Measurements from ENCODE around the gene SFTA2.
"Not testable (repeated sequence)": the region's sequence is repeated elsewhere in the genome, so short reads cannot be mapped to it uniquely, and the experiment has no call there.

SFTA2 gene

DNA sequence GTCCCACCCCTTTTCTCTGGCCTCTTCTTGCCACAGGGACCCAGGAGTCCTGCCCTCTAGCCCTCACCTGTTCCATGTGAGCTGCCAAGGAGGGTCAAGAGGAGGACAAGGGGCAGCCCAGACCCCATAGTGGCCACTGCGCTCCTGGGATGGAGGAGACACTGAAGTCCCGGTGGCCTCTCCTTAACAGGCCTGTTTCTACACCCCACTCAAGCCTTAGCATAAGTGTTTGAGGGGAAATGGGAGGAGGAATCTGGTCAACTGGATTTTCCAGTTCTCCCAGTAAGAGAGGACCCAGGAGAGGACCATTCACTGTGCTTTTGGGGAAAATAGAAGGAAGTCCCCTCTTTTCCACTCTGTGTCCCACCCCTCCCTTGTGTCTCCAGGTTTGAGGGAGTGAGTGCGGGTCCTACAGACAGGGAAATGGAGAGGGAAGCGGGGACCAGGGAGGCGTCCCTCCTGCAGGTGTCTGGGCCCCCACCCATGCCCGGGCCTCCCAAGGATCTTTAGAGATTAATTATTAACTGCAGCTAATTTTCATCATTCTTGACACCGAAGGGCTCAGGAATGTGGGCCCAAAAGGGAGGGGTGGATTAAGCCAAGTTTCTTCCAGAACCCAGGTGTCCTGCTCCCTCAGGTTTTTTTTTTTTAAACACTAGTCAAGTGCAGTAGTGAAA is at the start of gene SFTA2:
Gene SFTA2 (minus strand): TSS at position 202 of the 677 bp plus-strand sequence. CDS start 74 bp downstream, at position 128.
- in situ Hi-C loops (cut with MboI; ENCODE audit: low sequenced_read_pairs), result no loop called here

DNA sequence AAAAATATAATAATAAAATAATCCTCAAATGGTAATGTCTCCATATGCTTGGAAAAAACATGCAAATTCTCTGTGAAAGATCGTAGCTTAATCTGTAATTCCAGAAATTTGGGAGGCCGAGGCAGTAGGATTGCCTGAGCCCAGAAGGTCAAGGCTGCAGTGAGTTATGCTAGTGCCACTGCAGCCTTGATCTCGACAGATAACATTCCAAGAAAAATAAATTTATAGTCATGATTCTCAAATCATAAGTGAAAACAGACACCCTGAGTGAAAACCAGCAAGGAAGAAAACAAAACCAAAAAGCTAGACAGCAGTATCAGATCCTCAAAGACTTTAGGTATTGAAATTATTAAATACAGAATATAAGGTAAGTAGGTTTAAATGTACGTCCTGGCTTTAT is 47.7 kb upstream of the SFTA2 start:
- in situ Hi-C loops (cut with MboI; ENCODE audit: low sequenced_read_pairs), result no loop called here

GRCh38 chr6:30979141-30979540 is 47.2 kb upstream of the SFTA2 start:
- in situ Hi-C loops (cut with MboI; ENCODE audit: low sequenced_read_pairs), result no loop called here

DNA sequence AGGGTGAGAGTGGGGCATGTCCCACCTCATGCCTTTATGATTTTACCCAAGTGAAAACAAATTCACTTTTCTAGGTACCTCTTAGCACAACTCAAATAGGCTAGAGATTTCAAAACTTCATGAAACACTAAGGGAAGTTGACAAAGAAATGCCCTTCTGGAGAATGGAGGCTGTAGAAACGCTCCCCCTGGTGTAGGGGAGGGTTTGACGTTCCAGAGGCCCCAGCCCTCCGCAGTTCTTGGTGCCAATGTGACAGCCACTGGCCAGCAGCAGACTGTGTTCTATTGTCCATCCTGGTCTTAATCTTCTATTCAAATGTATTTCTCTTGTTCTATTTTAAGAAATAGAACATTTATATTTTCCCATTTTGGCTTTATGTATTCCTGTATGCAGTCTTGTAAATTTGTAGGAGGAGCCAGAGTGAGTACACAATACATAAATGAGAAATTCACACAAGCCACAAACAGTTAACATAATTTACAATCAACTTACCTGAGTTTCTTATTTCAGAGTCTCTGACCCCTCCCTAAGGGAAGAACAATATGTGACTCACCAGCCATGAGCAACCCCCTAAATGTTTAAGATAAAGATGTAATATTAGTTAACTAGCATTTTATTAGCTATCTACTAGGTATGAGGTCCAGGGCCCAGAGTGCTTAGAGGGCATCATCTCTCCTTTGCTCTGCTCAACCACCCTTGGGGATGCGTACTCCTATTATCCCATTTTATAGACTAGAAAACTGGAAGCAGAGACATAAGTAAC is 42.7 kb upstream of the SFTA2 start:
- in situ Hi-C loops (cut with MboI; ENCODE audit: low sequenced_read_pairs), result no loop called here

GRCh38 chr6:30972816-30973215 is 40.8 kb upstream of the SFTA2 start:
- in situ Hi-C loops (cut with MboI; ENCODE audit: low sequenced_read_pairs), result no loop called here

DNA sequence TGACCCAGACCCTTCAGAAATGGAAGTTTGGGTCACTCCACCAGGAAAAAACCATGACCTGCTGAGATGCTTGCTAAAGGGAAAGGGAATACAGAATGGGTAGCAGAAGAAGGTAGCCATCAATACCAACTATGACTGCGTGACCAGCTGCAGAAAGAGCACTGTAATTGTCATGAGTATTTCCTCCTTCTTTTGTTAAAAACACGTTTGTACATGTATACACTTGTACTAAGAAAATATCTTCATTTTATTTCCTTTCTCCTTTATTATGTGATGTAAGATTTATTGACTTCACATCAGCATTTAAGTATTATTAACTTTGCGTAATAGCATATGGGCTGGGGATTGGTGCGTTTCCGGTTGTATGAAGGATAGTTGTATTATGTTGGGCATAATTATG is 39.0 kb upstream of the SFTA2 start:
- in situ Hi-C loops (cut with MboI; ENCODE audit: low sequenced_read_pairs), result no loop called here

- in situ Hi-C loops (cut with MboI; ENCODE audit: low sequenced_read_pairs), result not testable (repeated sequence)
Observed at GRCh38 chr6:30969171-30969570, 37.2 kb upstream of the SFTA2 start.

DNA sequence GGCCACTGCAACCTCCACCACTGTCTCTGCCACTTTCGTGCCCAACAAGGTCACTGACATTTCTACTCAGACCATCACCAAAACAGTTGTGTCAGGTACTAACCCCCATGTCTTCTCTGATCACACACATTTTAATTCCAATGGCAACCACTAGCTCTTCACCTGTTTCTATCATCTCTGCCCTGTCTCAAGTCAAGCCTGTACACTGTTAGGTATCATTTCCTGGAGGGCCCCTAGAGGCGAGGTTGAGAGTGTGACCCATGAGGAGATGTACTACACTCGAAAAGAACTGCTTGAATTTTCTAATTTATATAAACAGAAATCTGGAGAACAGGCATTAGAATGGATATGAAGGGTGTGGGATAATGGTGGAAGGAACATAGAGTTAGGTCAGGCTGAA is 34.2 kb upstream of the SFTA2 start:
- in situ Hi-C loops (cut with MboI; ENCODE audit: low sequenced_read_pairs), result no loop called here

- in situ Hi-C loops (cut with MboI; ENCODE audit: low sequenced_read_pairs), result no loop called here
Observed at GRCh38 chr6:30965140-30965601, 33.2 kb upstream of the SFTA2 start.

DNA sequence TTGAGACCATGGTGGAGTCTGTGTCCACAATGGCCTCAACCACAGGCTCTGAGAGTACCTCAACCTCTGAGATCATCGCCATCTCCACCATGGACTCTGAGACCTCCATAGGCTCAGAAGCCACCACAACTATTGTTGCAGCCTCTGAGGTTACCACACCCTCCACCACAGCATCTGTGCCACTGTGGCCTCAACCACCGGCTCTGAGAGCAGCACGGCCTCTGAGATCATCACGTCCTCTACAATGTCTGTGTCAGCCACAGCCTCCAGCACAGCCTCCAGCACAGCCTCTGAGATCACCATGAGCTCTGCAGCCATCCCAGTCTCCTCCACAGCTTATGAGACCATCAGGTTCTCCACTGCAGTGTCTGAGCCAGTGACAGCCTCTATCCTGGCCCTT is 32.1 kb upstream of the SFTA2 start:
- in situ Hi-C loops (cut with MboI; ENCODE audit: low sequenced_read_pairs), result no loop called here

DNA sequence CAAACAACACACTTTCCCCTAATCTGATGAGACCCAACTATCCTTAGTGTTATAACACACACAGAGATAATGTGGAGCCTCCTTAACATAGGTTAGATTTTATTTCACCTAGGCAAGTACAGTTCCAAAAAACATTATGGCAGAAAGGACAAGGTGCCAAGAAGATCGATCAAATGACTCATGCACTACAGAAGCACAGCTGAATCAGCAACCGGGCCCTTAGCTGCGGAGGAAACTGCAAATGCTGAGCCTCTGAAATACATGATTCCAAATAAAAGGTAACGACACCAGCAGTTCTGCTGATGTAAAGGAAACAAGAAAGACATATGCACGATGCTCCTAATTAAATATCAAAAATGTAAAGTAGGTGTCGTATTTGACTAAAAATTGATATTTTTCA is 31.7 kb upstream of the SFTA2 start:
- in situ Hi-C loops (cut with MboI; ENCODE audit: low sequenced_read_pairs), result no loop called here

GRCh38 chr6:30962716-30963115 is 30.7 kb upstream of the SFTA2 start:
- in situ Hi-C loops (cut with MboI; ENCODE audit: low sequenced_read_pairs), result no loop called here

GRCh38 chr6:30960907-30961673 is 29.1 kb upstream of the SFTA2 start:
- in situ Hi-C loops (cut with MboI; ENCODE audit: low sequenced_read_pairs), result no loop called here

DNA sequence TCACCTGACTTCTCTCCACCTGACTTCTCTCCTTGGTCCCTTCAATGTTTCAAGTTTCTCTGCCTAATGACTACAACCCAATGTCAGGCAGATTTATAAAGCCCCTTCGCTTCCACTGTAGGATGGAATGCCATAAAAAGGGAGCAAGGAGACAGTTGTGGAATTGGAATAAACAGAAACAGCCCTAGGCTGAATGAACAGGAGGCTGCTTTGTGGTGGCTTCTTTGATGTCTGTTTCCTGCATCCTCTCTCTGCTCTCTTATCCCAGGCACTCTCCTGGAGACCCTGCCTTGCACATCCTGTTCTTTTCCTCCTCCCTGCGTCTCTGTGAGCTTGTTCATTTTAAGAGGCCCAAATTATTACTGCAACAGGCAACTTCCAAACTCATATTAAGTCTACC is 25.7 kb upstream of the SFTA2 start:
- in situ Hi-C loops (cut with MboI; ENCODE audit: low sequenced_read_pairs), result no loop called here

DNA sequence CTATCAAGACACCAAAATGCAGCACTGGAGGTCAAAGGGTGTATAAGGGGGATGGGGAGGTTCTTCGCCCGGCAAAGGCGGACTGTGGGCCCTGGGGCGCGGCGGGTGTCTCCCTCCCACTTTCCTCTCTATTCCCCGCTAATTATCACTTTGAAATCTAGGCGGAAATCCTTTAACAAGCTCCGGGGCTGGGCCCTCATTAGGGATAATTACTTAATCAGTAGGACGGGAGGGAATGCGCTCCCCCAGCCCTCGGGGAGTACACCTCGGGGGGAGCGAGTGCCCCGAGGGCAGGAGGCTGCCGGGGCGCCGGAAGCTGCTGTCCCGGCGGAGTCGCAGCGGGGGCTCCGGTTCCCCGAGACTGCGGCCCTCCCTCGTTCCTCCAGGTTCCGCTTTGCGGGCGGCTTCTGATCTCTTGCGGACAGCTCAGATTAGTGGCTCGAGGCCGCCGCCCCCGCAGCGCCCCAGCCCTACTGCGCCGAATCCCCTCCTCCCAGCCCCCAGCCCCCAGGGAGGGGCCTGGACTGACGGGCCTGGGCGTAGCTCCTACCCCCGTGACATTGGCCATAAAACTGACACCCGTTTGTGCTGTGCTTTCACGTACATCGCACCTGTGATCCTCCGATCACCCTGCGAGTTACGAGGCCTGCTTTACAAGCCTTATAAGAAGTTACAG is 23.5 kb upstream of the SFTA2 start:
- in situ Hi-C loops (cut with MboI; ENCODE audit: low sequenced_read_pairs), result no loop called here

- in situ Hi-C loops (cut with MboI; ENCODE audit: low sequenced_read_pairs), result no loop called here
Observed at GRCh38 chr6:30954631-30955366, 22.8 kb upstream of the SFTA2 start.

- in situ Hi-C loops (cut with MboI; ENCODE audit: low sequenced_read_pairs), result no loop called here
Observed at GRCh38 chr6:30951907-30952469, 20.0 kb upstream of the SFTA2 start.

DNA sequence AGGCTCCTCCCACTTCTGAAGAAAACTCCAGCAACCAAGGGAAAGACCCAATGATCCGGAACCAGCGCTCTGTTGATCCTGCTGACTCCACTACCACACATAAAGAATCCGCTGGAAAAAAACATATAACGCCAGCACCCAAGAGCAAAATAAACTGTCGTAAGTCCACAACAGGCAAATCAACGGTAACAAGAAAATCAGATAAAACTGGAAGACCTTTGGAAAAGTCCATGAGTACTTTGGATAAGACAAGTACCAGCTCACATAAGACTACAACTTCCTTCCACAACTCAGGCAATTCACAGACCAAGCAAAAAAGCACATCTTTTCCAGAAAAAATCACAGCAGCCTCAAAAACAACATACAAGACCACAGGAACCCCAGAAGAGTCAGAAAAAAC is 16.8 kb upstream of the SFTA2 start:
- in situ Hi-C loops (cut with MboI; ENCODE audit: low sequenced_read_pairs), result no loop called here

DNA sequence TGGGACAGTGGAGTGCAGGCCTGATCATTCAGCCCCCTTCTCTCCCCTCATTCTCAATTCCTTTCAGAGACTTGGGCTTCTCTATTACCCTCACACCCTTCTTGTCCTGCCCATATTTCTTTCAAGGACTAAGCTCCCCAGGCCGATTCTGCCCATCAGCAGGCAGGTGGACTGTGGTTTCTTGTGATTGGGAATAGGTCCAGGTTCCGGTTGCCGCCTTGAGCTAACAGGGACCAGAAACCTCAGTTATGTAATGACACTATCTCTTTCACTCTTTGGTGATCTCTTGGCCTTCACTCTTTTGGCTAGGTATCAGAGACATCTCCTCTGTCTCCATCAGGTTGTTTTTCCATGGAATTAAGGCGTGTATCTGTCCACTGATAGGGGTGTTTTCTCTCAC is 15.3 kb upstream of the SFTA2 start:
- in situ Hi-C loops (cut with MboI; ENCODE audit: low sequenced_read_pairs), result no loop called here

DNA sequence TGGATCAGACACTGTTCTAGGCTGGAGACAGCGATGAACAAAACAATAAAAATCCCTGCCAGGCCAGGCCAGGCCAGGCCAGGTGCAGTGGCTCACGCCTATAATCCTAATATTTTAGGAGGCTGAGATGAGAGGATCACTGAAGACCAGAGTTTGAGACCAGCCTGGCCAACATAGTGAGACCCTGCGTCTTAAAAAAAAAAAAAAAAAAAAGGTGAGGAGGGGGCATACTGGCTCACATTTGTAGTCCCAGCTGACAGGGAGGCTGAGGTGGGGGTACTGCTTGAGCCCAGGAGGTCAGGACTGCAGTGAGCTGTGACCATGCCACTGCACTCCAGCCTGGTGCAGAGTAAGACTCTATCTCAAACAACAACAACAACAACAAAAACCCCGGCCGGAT is 13.3 kb upstream of the SFTA2 start:
- in situ Hi-C loops (cut with MboI; ENCODE audit: low sequenced_read_pairs), result no loop called here
